Peyer's patch (tissue), 4 donors: ENCODE results near the gene CNTNAP2.

Source experiments
- CTCF ChIP-seq, 6 experiments: fragments of 450-650 bp in 4 of 6; fragments of 200-600 bp in 2 of 6; sonication (generic) in 1 of 6; IDR thresholded peaks; one replicate each; pipeline ENCODE4 v1.5.1; 2017 to 2019; ENCODE audit warnings: antibody characterized with exemption in 6 of 6, mild to moderate bottlenecking in 3 of 6, moderate library complexity in 1 of 6
- POLR2A ChIP-seq, 2 donors: fragments of 450-650 bp; IDR thresholded peaks; one replicate each; pipeline ENCODE4 v1.5.1; 2017; ENCODE audit warnings: antibody characterized with exemption in 2 of 2, mild to moderate bottlenecking in 2 of 2, moderate library complexity in 2 of 2

GRCh38 chr7:148304083-148304335 lies 2187.4 kb downstream of the CNTNAP2 start:
- TF ChIP-seq CTCF (IDR thresholded peaks at IDR 0.05), result no peak
- no peak for TF ChIP-seq POLR2A (IDR thresholded peaks at IDR 0.05)
